HepG2 (cell line): Measurements from ENCODE around the gene SH3TC2. TPM values are rescaled to one million over a fixed set of nuclear protein-coding genes. Genes with fewer than 3 reads are reported as not detected.

ENCODE experiments used
- ATAC-seq: fragments of 200-7000 bp; cut with Tn5 transposase; 3 replicates; pipeline ENCODE4 v1.9.1; 2020; ENCODE audit warnings: mild to moderate bottlenecking, moderate library complexity
- BruUV-seq: library from RNA; stranded (reverse); fragments of 400-500 nt; replicated peaks from 2 replicates; lab custom pipeline; 2021; lab: Mats Ljungman, UMichigan
- CTCF ChIA-PET: fragments of 300-600 bp; formaldehyde crosslinking; extraction: SDS; loops from one replicate; lab custom pipeline; 2021; ENCODE audit warnings: low total read pairs, inconsistent platforms, low intra/inter-chr PET ratio; lab: Yijun Ruan, JAX
- POLR2A ChIA-PET: fragments of 350-600 bp; sonication (Branson Sonifier 250); formaldehyde crosslinking; loops from one replicate; lab custom pipeline; 2020; ENCODE audit warnings: antibody characterized with exemption, inconsistent platforms; lab: Yijun Ruan, JAX
- DNase-seq: peaks from one replicate; pipeline ENCODE4 v3.0.0-alpha.2; 2015; ENCODE audit warnings: low spot score
- FAIRE-seq: peaks from 3 replicates; lab custom pipeline; 2011; peaks lifted over from hg19 to GRCh38; lab: Jason Lieb, UNC
- H2AFZ ChIP-seq: one replicate; pipeline ENCODE4 v1.6.1; 2011; ENCODE audit warnings: low read length, inconsistent platforms
- H3K27ac ChIP-seq: fragments of 300-600 bp; 3 replicates; pipeline ENCODE4 v1.8.0; 2011; ENCODE audit warnings: mixed run types, mild to moderate bottlenecking, mixed read lengths, low read length, inconsistent platforms; ENCODE audit not compliant: insufficient read depth; ENCODE audit errors: extremely low read length
- H3K27me3 ChIP-seq, 2 experiments: fragments of 200-600 bp in 1 of 2; 2 replicates in 1 of 2; 3 replicates in 1 of 2; pipeline versions ENCODE4 v1.6.0 to v1.8.0; 2011; ENCODE audit warnings: low read length in 2 of 2, mild to moderate bottlenecking in 2 of 2, moderate library complexity in 2 of 2, inconsistent platforms in 1 of 2; ENCODE audit not compliant: insufficient read depth in 2 of 2, control insufficient read depth in 1 of 2
- H3K36me3 ChIP-seq, 2 experiments: fragments of 200-600 bp in 1 of 2; replicated peaks in 1 of 2; 2 replicates in 1 of 2; 3 replicates in 1 of 2; pipeline versions ENCODE4 v1.5.1 to v1.8.0; 2011; ENCODE audit warnings: low read length in 2 of 2, inconsistent platforms in 1 of 2; ENCODE audit not compliant: insufficient read depth in 2 of 2, control insufficient read depth in 1 of 2
- H3K4me1 ChIP-seq: 2 replicates; pipeline ENCODE4 v1.5.1; 2012; ENCODE audit warnings: low read length, inconsistent platforms; ENCODE audit not compliant: insufficient read depth
- H3K4me2 ChIP-seq: 2 replicates; pipeline ENCODE4 v1.6.0; 2011; ENCODE audit warnings: low read depth, low read length, inconsistent platforms
- H3K4me3 ChIP-seq, 3 experiments: fragments of 200-600 bp in 1 of 3; sonication (generic), shearing (Covaris generic) in 1 of 3; replicated peaks in 1 of 3; 2 replicates each; pipeline ENCODE4 v1.5.1; 2011 to 2016; ENCODE audit warnings: low read length in 3 of 3, inconsistent platforms in 2 of 3, low read depth in 2 of 3, mild to moderate bottlenecking in 2 of 3, control low read depth in 1 of 3, mixed read lengths in 1 of 3; ENCODE audit not compliant: insufficient read depth in 1 of 3
- H3K79me2 ChIP-seq: one replicate; pipeline ENCODE4 v1.6.1; 2011; ENCODE audit warnings: low read length, inconsistent platforms; ENCODE audit not compliant: insufficient read depth
- H3K9ac ChIP-seq: 2 replicates; pipeline ENCODE4 v1.6.0; 2011; ENCODE audit warnings: mild to moderate bottlenecking, low read depth, low read length, inconsistent platforms; ENCODE audit not compliant: insufficient read depth
- H3K9me3 ChIP-seq: 2 replicates; pipeline ENCODE4 v1.5.1; 2012; ENCODE audit warnings: mild to moderate bottlenecking, low read length
- H4K20me1 ChIP-seq: 2 replicates; pipeline ENCODE4 v1.6.0; 2011; ENCODE audit warnings: inconsistent platforms, mild to moderate bottlenecking, low read length, moderate library complexity; ENCODE audit not compliant: insufficient read depth
- CHD2 ChIP-seq: IDR thresholded peaks from 2 replicates; pipeline ENCODE4 v1.6.1; 2011; ENCODE audit warnings: low read depth, low read length, improper control_type of control experiment
- GABPA ChIP-seq, 2 experiments: IDR thresholded peaks; 2 replicates each; pipeline ENCODE4 v1.6.1; 2011 to 2016; ENCODE audit warnings: low read depth in 2 of 2, low read length in 1 of 2, missing biosample characterization in 1 of 2, missing genetic modification characterization in 1 of 2
- JUNB ChIP-seq: sonication (generic); formaldehyde crosslinking; IDR thresholded peaks from 2 replicates; pipeline ENCODE4 v1.8.0; 2022; ENCODE audit warnings: missing genetic modification reagents, mild to moderate bottlenecking, borderline replicate concordance
- KAT8 ChIP-seq: IDR thresholded peaks from 2 replicates; pipeline ENCODE4 v1.6.1; 2016; ENCODE audit warnings: missing genetic modification reagents, missing compliant biosample characterization
- KLF16 ChIP-seq, 2 experiments: sonication (generic) in 1 of 2; formaldehyde crosslinking in 1 of 2; IDR thresholded peaks; 2 replicates each; pipeline versions ENCODE4 v1.6.1 to v1.8.0; 2016 to 2023; ENCODE audit warnings: missing genetic modification reagents in 2 of 2, missing compliant biosample characterization in 1 of 2
- MAFG ChIP-seq: sonication (generic); formaldehyde crosslinking; IDR thresholded peaks from 2 replicates; pipeline ENCODE4 v1.5.1; 2020; ENCODE audit warnings: mild to moderate bottlenecking, missing genetic modification reagents
- PITX1 ChIP-seq: sonication (generic); formaldehyde crosslinking; IDR thresholded peaks from 2 replicates; pipeline ENCODE4 v1.5.1; 2020; ENCODE audit warnings: mild to moderate bottlenecking, missing genetic modification reagents
- SP5 ChIP-seq: IDR thresholded peaks from 2 replicates; pipeline ENCODE4 v1.6.1; 2016; ENCODE audit warnings: low read depth, borderline replicate concordance
- TAF1 ChIP-seq: sonication (generic); formaldehyde crosslinking; IDR thresholded peaks from 2 replicates; pipeline ENCODE4 v1.4.0; 2020; ENCODE audit warnings: missing genetic modification reagents
- TBX2 ChIP-seq: sonication (generic); formaldehyde crosslinking; IDR thresholded peaks from 2 replicates; pipeline ENCODE4 v1.5.0; 2020; ENCODE audit warnings: missing genetic modification reagents, mild to moderate bottlenecking, borderline replicate concordance
- TEF ChIP-seq: sonication (generic); formaldehyde crosslinking; IDR thresholded peaks from 2 replicates; pipeline ENCODE4 v1.5.0; 2020; ENCODE audit warnings: missing genetic modification reagents
- THAP7 ChIP-seq: sonication (generic); formaldehyde crosslinking; IDR thresholded peaks from 2 replicates; pipeline ENCODE4 v1.8.1; 2023; ENCODE audit warnings: mild to moderate bottlenecking, missing genetic modification reagents
- ZBTB7B ChIP-seq: sonication (generic); formaldehyde crosslinking; IDR thresholded peaks from 2 replicates; pipeline ENCODE4 v1.4.0; 2020; ENCODE audit warnings: missing genetic modification reagents
- ZNF747 ChIP-seq: sonication (generic); formaldehyde crosslinking; IDR thresholded peaks from 2 replicates; pipeline ENCODE4 v1.8.1; 2023; ENCODE audit warnings: missing genetic modification reagents, mild to moderate bottlenecking, borderline replicate concordance
- ZNF75D ChIP-seq: sonication (generic); formaldehyde crosslinking; IDR thresholded peaks from 2 replicates; pipeline ENCODE4 v1.8.1; 2023; ENCODE audit warnings: missing genetic modification reagents, mild to moderate bottlenecking, borderline replicate concordance
- ZNF766 ChIP-seq: sonication (generic); formaldehyde crosslinking; IDR thresholded peaks from 2 replicates; pipeline ENCODE4 v1.5.0; 2020; ENCODE audit warnings: missing genetic modification reagents, borderline replicate concordance
- WGBS: methylation state at CpG from one replicate; pipeline ENCODE4 v1.1.6; 2017; ENCODE audit warnings: low lambda C conversion rate; 5-methylcytosine and 5-hydroxymethylcytosine counted together
- in situ Hi-C: cut with HindIII; loops from 2 replicates; pipeline ENCODE4 v1.10.0; 2017; ENCODE audit warnings: low pct_unique_long_range_greater_than_20kb; ENCODE audit not compliant: extremely low pct_ligation_motif_present
- intact Hi-C: fragments of 100-400 bp; cut with micrococcal nuclease; formaldehyde crosslinking; loops from one replicate; pipeline ENCODE4 v1.10.0; 2022; ENCODE audit not compliant: unreplicated experiment
- polyA plus RNA-seq, 8 experiments: library from polyadenylated mRNA; depleted of rRNA in 3 of 8; stranded (reverse) in 7 of 8; unstranded in 1 of 8; fragments of >200 nt; fragmentation: Illumina TruSeq in 4 of 8; extraction: Trizol in 4 of 8; gene quantifications; 2 replicates each; pipeline versions ENCODE4 v1.2.1 to v1.2.3, GENCODE V29; 2011 to 2016; ENCODE audit warnings: low read depth in 4 of 8, missing spikeins in 1 of 8, mixed read lengths in 1 of 8; ENCODE audit not compliant: insufficient read depth in 1 of 8
- total RNA-seq, 5 experiments: library from RNA; depleted of rRNA; stranded (reverse); fragments of >200 nt; fragmentation: Illumina TruSeq; extraction: Trizol; gene quantifications; 2 replicates each; pipeline ENCODE4 v1.2.3, GENCODE V29; 2016; ENCODE audit warnings: low read depth in 1 of 5

SH3TC2 gene
- total and polyA plus RNA-seq, 2 of the 13 experiments (the other 11 are each of a cell fraction or from before 2014, with no cell fraction given), result 0.34 to 0.71 TPM

- intact Hi-C loops, result no loop called here
- in situ Hi-C loops, result no loop called here
- no peak overlapping the region for H3K4me3 ChIP-seq
- no peak overlapping the region for H3K9ac ChIP-seq
- no peaks in the 10 kb centered on the region for H3K36me3 ChIP-seq
- H3K4me2 ChIP-seq, result no peak overlapping the region
- no peak for DNase-seq
- no peak overlapping the region for H2AFZ ChIP-seq
- TF ChIP-seq ZNF75D (CRISPR knock-in tag) (no peak), ZBTB7B (CRISPR knock-in tag) (no peak), KAT8 (CRISPR knock-in tag) (no peak)
- H3K27ac ChIP-seq, result no peak overlapping the region
- FAIRE-seq, result no peak
- 6% methylated on average over 1 of the region's 1 CpG for WGBS
- no peaks in the 10 kb centered on the region for H3K9me3 ChIP-seq
- H3K4me1 ChIP-seq, result no peaks in the 10 kb centered on the region
- POLR2A ChIA-PET, result no interaction called here
- H3K27me3 ChIP-seq, result no peaks in the 10 kb centered on the region; a peak in 1 of 5 replicates
- CTCF ChIA-PET, result no interaction called here
- H4K20me1 ChIP-seq, result no peaks in the 10 kb centered on the region
- no TSS peak for BruUV-seq
- ATAC-seq, result no peak
- H3K79me2 ChIP-seq, result no peaks in the 10 kb centered on the region
Observed at GRCh38 chr5:148990817-148991216, 72.0 kb downstream of the SH3TC2 start.

GRCh38 chr5:148989567-148989966, 73.3 kb downstream of the SH3TC2 start:
- H3K4me1 ChIP-seq, result no peaks in the 10 kb centered on the region
- intact Hi-C loops (no loop called here), in situ Hi-C loops (no loop called here)
- no TSS peak for BruUV-seq
- H3K79me2 ChIP-seq, result no peaks in the 10 kb centered on the region
- ATAC-seq (no peak), DNase-seq (no peak), FAIRE-seq (no peak)
- 9% methylated on average over 2 of the region's 2 CpGs for WGBS
- H2AFZ ChIP-seq, result no peak overlapping the region
- no peaks in the 10 kb centered on the region for H3K9me3 ChIP-seq
- H3K4me2 ChIP-seq, result no peak overlapping the region
- H3K4me3 ChIP-seq, result no peak overlapping the region
- H3K27me3 ChIP-seq, result no peaks in the 10 kb centered on the region; a peak in 1 of 5 replicates
- no peak overlapping the region for H3K9ac ChIP-seq
- H3K36me3 ChIP-seq, result no peaks in the 10 kb centered on the region
- no peak overlapping the region for H3K27ac ChIP-seq
- H4K20me1 ChIP-seq, result no peaks in the 10 kb centered on the region
- CTCF ChIA-PET, result no interaction called here
- POLR2A ChIA-PET, result no interaction called here
- TF ChIP-seq TBX2, result no peak
- no peak for TF ChIP-seq GABPA (IDR thresholded peaks at IDR 0.05; ENCODE audit: low read depth, low read length)
- no peak for TF ChIP-seq GABPA (CRISPR knock-in tag; IDR thresholded peaks at IDR 0.05; ENCODE audit: low read depth)
- TF ChIP-seq KLF16 (CRISPR knock-in tag; IDR thresholded peaks at IDR 0.05), result no peak
- no peak for TF ChIP-seq ZNF747 (CRISPR knock-in tag)
- no peak for TF ChIP-seq ZNF766 (CRISPR knock-in tag)
- no peak for TF ChIP-seq TEF (CRISPR knock-in tag)
- no peak for TF ChIP-seq THAP7 (CRISPR knock-in tag)
- no peak for TF ChIP-seq TAF1 (CRISPR knock-in tag)
- no peak for TF ChIP-seq PITX1 (CRISPR knock-in tag)
- TF ChIP-seq MAFG (CRISPR knock-in tag), result no peak
- no peak for TF ChIP-seq CHD2
- no peak for TF ChIP-seq JUNB (CRISPR knock-in tag)
- TF ChIP-seq SP5 (CRISPR knock-in tag), result no peak
